Nephron (organoid): ENCODE measurements around the gene NPIPA5.
"Not testable (repeated sequence)": the region's sequence is repeated elsewhere in the genome, so short reads cannot be mapped to it uniquely, and the experiment has no call there.

Source experiments
- H3K27ac Mint-ChIP-seq, 3 experiments: 2 replicates each; pipeline ENCODE4 v1.8.0; 2020; ENCODE audit warnings: mixed read lengths in 3 of 3, mild to moderate bottlenecking in 2 of 3, moderate library complexity in 1 of 3
- H3K27me3 Mint-ChIP-seq: 2 replicates; pipeline ENCODE4 v1.8.0; 2021; ENCODE audit warnings: low read depth, mild to moderate bottlenecking, moderate library complexity, mixed read lengths
- H3K36me3 Mint-ChIP-seq: 2 replicates; pipeline ENCODE4 v1.8.0; 2020; ENCODE audit warnings: low read depth, mixed read lengths
- H3K4me1 Mint-ChIP-seq: 2 replicates; pipeline ENCODE4 v1.8.0; 2020; ENCODE audit warnings: mixed read lengths
- H3K4me3 Mint-ChIP-seq, 3 experiments: 2 replicates each; pipeline ENCODE4 v1.8.0; 2020; ENCODE audit warnings: mild to moderate bottlenecking in 3 of 3, mixed read lengths in 3 of 3, moderate library complexity in 2 of 3
- H3K9me3 Mint-ChIP-seq: 2 replicates; pipeline ENCODE4 v1.8.0; 2020; ENCODE audit warnings: mixed read lengths

The NPIPA5 gene

DNA sequence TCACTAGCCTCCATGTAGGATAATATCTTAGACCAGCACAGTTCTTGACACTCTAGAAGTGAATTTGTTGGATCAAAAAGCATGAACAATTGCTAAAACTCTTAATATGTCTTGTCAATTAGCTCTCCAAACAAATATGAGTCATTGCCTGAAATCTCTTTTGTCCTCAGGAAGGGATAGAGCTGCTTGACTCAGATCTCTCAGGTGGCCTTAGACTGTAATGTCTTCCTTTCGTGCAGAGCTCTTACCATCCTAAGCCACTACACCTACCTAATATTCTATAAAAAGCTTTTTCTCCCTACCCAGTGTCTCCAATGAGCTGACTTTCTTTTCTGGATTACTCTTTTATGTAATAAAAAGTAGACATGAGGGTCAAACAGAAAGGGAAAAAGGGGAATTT lies 63.5 kb downstream of the NPIPA5 start:
- not testable (repeated sequence) for H3K4me1 Mint-ChIP-seq, H3K9me3 Mint-ChIP-seq, H3K36me3 Mint-ChIP-seq, H3K4me3 Mint-ChIP-seq, H3K27me3 Mint-ChIP-seq, H3K27ac Mint-ChIP-seq
